Measurements from ENCODE around the gene TBC1D7.

Gene TBC1D7

DNA sequence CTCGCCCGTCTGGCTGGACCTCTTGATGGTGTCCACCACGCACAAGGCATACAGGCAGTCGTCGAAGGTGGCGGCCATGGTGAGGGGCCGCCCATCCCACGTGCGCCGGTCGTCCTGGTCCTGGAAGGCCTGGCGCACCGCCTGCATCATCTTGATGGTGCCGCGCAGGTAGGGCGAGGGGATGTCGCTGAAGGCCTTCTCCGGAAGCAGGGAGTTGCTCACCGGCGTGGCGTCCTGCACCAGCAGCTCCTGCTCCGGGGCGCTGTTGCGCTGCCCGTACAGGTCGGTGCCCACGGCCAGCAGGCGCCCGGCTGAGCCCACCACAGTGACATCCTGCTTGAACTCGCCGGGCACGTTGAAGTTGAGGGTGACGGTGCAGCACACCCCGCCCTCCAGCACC, 36.5 kb upstream of the TBC1D7 start:
- Mint-ChIP-seq H3K9me3 (no peaks in the 10 kb centered on the region), H3K4me1 (no peaks in the 10 kb centered on the region), H3K4me3 (no peak overlapping the region), H3K27ac (no peak overlapping the region), H3K36me3 (no peaks in the 10 kb centered on the region)
- DNase-seq (ENCODE audit: low spot score in 2 of 2) (no peak), ATAC-seq (no peak)

GRCh38 chr6:13362412-13362811, 34.1 kb upstream of the TBC1D7 start:
- H3K9me3 Mint-ChIP-seq: no peaks in the 10 kb centered on the region
- DNase-seq (ENCODE audit: low spot score in 2 of 2) (no peak), ATAC-seq (no peak)
- no peak overlapping the region for H3K4me3 Mint-ChIP-seq
- no peak overlapping the region for H3K27ac Mint-ChIP-seq
- no peaks in the 10 kb centered on the region for H3K36me3 Mint-ChIP-seq
- peaks cover 5% of the 10 kb centered on the region for H3K4me1 Mint-ChIP-seq

- no peak for DNase-seq (ENCODE audit: low spot score in 2 of 2)
- ATAC-seq: no peak
- Mint-ChIP-seq H3K9me3 (no peaks in the 10 kb centered on the region), H3K4me3 (no peak overlapping the region), H3K4me1 (peaks cover 18% of the 10 kb centered on the region), H3K27ac (no peak overlapping the region), H3K36me3 (no peaks in the 10 kb centered on the region)
Observed at GRCh38 chr6:13360671-13361540, 32.6 kb upstream of the TBC1D7 start.

DNA sequence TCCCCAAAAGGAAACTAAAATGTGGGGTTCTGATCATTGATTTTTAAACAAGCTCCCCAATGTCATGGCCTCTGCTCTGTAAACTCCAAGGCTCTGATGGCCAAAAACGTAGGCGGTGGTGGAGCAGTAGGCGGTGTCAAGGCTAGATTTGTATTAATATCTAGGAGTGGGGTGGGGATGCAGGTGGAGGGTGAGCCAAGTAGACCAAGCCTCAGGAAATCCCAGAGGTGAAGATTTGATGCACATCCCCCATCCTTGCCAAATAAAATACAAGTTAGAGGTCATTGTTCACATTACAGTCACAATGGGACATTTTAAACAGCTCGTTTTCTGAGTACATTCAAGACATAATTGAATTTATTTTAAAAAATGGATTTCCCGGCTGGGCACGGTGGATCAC, 30.9 kb upstream of the TBC1D7 start:
- DNase-seq (ENCODE audit: low spot score in 2 of 2) (no peak), ATAC-seq (no peak)
- Mint-ChIP-seq H3K9me3 (no peaks in the 10 kb centered on the region), H3K4me1 (peaks cover 34% of the 10 kb centered on the region), H3K36me3 (no peaks in the 10 kb centered on the region), H3K27ac (no peak overlapping the region), H3K4me3 (no peak overlapping the region)

DNA sequence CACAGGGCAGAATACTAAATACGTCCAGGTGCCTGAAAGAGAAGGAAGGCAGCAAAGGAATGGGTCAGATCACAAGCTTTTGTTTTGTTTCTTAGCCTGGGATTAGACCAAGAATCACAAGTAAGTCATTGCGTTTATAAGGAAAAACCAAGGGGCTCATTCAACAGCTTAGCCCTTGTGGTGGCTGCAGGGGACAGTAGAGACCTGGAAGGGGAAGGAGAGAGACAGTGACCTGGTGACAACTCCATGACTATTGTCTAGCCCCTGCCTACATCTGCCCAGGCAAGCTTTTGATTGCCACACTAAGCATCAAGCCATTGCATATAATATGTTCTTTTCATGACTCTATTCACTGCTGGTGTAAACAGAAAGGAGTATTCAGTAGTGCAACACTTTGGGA, 30.2 kb upstream of the TBC1D7 start:
- H3K9me3 Mint-ChIP-seq: no peaks in the 10 kb centered on the region
- peaks cover 34% of the 10 kb centered on the region for H3K4me1 Mint-ChIP-seq
- ATAC-seq (no peak), DNase-seq (ENCODE audit: low spot score in 2 of 2) (no peak)
- no peak overlapping the region for H3K27ac Mint-ChIP-seq
- no peak overlapping the region for H3K4me3 Mint-ChIP-seq
- H3K36me3 Mint-ChIP-seq: no peaks in the 10 kb centered on the region

DNA sequence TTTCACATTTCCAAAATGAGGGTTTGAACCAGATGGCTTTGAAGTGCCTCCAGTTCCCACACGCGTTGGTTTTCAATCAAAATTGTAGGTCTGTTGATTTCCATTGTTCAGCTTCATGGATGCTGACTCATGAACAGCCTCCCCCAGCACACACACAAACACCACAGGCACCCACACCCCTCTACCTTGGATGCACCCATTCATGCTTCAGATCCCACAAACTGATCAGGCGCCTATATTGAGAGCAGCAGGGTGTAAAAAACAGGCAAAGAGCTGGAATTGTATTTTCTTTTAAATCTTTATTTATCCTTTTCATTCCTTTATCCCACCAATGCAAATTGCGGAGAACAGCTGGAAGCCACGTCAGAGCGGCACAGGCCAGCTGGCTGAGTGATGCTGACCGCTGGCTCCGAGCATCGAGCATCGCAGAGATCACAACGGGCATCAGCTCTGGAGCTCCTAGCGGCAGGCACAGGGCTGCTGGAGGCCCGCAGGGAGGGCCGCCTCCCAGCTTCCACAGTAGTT, 29.3 kb upstream of the TBC1D7 start:
- Mint-ChIP-seq H3K36me3 (no peaks in the 10 kb centered on the region), H3K9me3 (no peaks in the 10 kb centered on the region), H3K4me1 (peaks cover 34% of the 10 kb centered on the region), H3K27ac (peak overlapping the region; percentile 64), H3K4me3 (no peak overlapping the region)
- DNase-seq (ENCODE audit: low spot score in 2 of 2): no peak
- ATAC-seq: no peak

DNA sequence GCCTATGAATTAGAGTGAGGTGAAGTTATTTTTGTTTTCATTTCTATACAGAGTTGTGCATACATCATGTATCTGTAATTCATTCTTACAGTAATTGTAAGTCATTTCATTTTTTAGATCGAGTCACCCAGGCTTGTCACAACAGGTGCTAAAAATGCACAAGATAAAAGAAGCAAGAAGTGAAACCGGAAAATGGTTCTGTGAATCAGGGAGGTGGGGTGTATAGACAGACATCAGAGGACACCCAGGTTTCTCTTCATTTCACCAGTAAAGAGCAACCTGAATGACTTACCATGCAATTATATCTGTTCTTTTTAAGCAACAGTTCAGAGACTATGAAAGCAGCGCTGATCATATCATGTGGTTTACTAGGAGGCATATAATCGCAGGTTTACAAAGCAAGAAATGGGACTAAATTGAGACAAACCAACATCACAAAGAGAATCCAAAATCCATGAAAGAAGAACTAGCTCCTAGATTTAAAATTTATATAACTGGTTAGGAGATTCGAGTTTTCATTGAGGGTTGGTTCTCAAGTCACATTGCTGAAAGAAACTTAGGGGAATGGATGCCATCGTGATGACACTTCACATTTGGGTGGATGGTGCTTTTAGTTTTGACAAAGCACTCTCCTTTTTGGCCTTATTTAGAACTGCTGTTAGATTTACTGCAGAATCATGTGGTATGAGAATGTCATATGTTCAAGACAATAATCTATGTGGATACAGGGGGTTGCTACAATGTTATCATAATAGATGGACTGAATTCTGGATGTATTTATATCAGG, 27.9 kb upstream of the TBC1D7 start:
- peak overlapping the region; percentile 65 for H3K4me3 Mint-ChIP-seq
- no peaks in the 10 kb centered on the region for H3K36me3 Mint-ChIP-seq
- ATAC-seq (peak; percentile 95), DNase-seq (ENCODE audit: low spot score in 2 of 2) (no peak)
- peak overlapping the region; percentile 89 for H3K27ac Mint-ChIP-seq
- peaks cover 34% of the 10 kb centered on the region for H3K4me1 Mint-ChIP-seq
- H3K9me3 Mint-ChIP-seq: no peaks in the 10 kb centered on the region

GRCh38 chr6:13355043-13355945, 27.0 kb upstream of the TBC1D7 start:
- Mint-ChIP-seq H3K27ac (peak overlapping the region; percentile 89), H3K4me1 (peaks cover 34% of the 10 kb centered on the region), H3K36me3 (no peaks in the 10 kb centered on the region), H3K9me3 (no peaks in the 10 kb centered on the region), H3K4me3 (peak overlapping the region; percentile 65)
- DNase-seq (ENCODE audit: low spot score in 2 of 2) (peak in 1 of 2 donors; percentile 56), ATAC-seq (peak; percentile 84)

GRCh38 chr6:13354331-13355042, 26.1 kb upstream of the TBC1D7 start:
- ATAC-seq (no peak), DNase-seq (ENCODE audit: low spot score in 2 of 2) (no peak)
- Mint-ChIP-seq H3K4me1 (peaks cover 34% of the 10 kb centered on the region), H3K4me3 (peak overlapping the region; percentile 65), H3K36me3 (no peaks in the 10 kb centered on the region), H3K27ac (peak overlapping the region; percentile 89), H3K9me3 (no peaks in the 10 kb centered on the region)

GRCh38 chr6:13352165-13352564, 23.8 kb upstream of the TBC1D7 start:
- Mint-ChIP-seq H3K9me3 (no peaks in the 10 kb centered on the region), H3K36me3 (no peaks in the 10 kb centered on the region), H3K27ac (no peak overlapping the region), H3K4me1 (peaks cover 27% of the 10 kb centered on the region), H3K4me3 (no peak overlapping the region)
- DNase-seq (ENCODE audit: low spot score in 2 of 2) (no peak), ATAC-seq (no peak)

GRCh38 chr6:13351271-13351670, 22.9 kb upstream of the TBC1D7 start:
- H3K36me3 Mint-ChIP-seq: no peaks in the 10 kb centered on the region
- no peak for ATAC-seq
- no peak for DNase-seq (ENCODE audit: low spot score in 2 of 2)
- no peaks in the 10 kb centered on the region for H3K9me3 Mint-ChIP-seq
- peaks cover 20% of the 10 kb centered on the region for H3K4me1 Mint-ChIP-seq
- H3K4me3 Mint-ChIP-seq: no peak overlapping the region
- H3K27ac Mint-ChIP-seq: no peak overlapping the region

- DNase-seq (ENCODE audit: low spot score in 2 of 2) (no peak), ATAC-seq (no peak)
- peaks cover 6% of the 10 kb centered on the region for H3K4me1 Mint-ChIP-seq
- H3K27ac Mint-ChIP-seq: no peak overlapping the region
- no peaks in the 10 kb centered on the region for H3K9me3 Mint-ChIP-seq
- no peaks in the 10 kb centered on the region for H3K36me3 Mint-ChIP-seq
- H3K4me3 Mint-ChIP-seq: no peak overlapping the region
Observed at GRCh38 chr6:13349811-13350506, 21.6 kb upstream of the TBC1D7 start.

GRCh38 chr6:13348334-13349113, 20.2 kb upstream of the TBC1D7 start:
- H3K27ac Mint-ChIP-seq: no peak overlapping the region
- no peak for DNase-seq (ENCODE audit: low spot score in 2 of 2)
- H3K9me3 Mint-ChIP-seq: no peaks in the 10 kb centered on the region
- H3K4me3 Mint-ChIP-seq: no peak overlapping the region
- no peaks in the 10 kb centered on the region for H3K36me3 Mint-ChIP-seq
- no peak for ATAC-seq
- H3K4me1 Mint-ChIP-seq: no peaks in the 10 kb centered on the region
